ENCODE measurements around the gene SMIM11. TPM values are rescaled to one million over a fixed set of nuclear protein-coding genes. Genes with fewer than 3 reads are reported as not detected.
"Not testable (repeated sequence)": the region's sequence is repeated elsewhere in the genome, so short reads cannot be mapped to it uniquely, and the experiment has no call there.

SMIM11 gene
- total and polyA plus RNA-seq, 2 of the 8 experiments (the other 6 are each of a cell fraction or from before 2014, with no cell fraction given) = 1.0 to 3.2 TPM

DNA sequence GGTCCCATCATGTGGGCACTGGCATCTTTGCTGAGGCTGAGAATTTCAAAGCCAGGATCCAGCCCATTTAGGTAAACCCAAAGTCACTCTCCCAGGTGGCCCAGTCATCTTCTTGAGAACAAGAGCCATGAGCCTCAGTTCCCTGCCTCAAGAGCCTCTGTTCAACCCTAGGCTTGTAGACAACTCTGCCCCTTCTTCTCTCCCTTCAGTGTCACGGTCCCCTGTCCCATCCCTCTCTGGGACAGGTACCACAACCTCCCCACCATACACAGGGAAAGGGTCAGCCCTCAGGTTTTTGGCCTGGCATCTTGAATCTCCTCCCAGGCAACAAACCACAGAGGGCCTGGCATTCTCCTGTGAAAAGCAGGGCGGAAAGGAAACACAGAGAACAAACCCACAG is 30.4 kb downstream of the SMIM11 start:
- H4K8ac ChIP-seq (ENCODE audit: extremely low read depth, insufficient read depth, low read length); H3K4me1 ChIP-seq (replicated peaks in 1 of 4; ENCODE audit: control insufficient read depth in 3 of 4, insufficient read depth in 4 of 4, low read length in 3 of 4); H2BK120ac ChIP-seq (replicated peaks; ENCODE audit: low read depth, low read length); H3K79me2 ChIP-seq (ENCODE audit: control insufficient read depth in 1 of 2, insufficient read depth in 2 of 2, low read length in 2 of 2); H3K4me3 ChIP-seq (ENCODE audit: extremely low read depth in 1 of 4, insufficient read depth in 2 of 4, low read depth in 3 of 4, low read length in 4 of 4); H2AFZ ChIP-seq (ENCODE audit: low read length); H3K36me3 ChIP-seq (ENCODE audit: control insufficient read depth in 2 of 4, insufficient read depth in 4 of 4, low read length in 3 of 4); FAIRE-seq; H3K4ac ChIP-seq (replicated peaks; ENCODE audit: insufficient read length, low read depth, low read length); H3K56ac ChIP-seq (replicated peaks; ENCODE audit: insufficient read length, low read depth, low read length); H3K27ac ChIP-seq (ENCODE audit: low read depth, low read length); H3K23me2 ChIP-seq (ENCODE audit: low read depth, low read length); H3K79me1 ChIP-seq (ENCODE audit: low read depth, low read length); H2BK5ac ChIP-seq (ENCODE audit: low read depth, low read length); CTCF ChIA-PET (ENCODE audit: partially characterized antibody); H3K4me2 ChIP-seq (ENCODE audit: insufficient read depth in 1 of 2, low read depth in 2 of 2, low read length in 2 of 2); POLR2A ChIA-PET (ENCODE audit: partially characterized antibody); H3K18ac ChIP-seq (ENCODE audit: extremely low read depth, low read length); H2AK5ac ChIP-seq (ENCODE audit: low read depth, low read length); H3K27me3 ChIP-seq (replicated peaks in 1 of 4; ENCODE audit: control insufficient read depth in 3 of 4, extremely low read depth in 1 of 4, insufficient read depth in 3 of 4, low read length in 3 of 4); H4K20me1 ChIP-seq (replicated peaks in 1 of 2; ENCODE audit: control insufficient read depth in 1 of 2, insufficient read depth in 2 of 2, low read length in 2 of 2); H2BK12ac ChIP-seq (ENCODE audit: low read depth, low read length); H3K23ac ChIP-seq (ENCODE audit: insufficient read length); H2BK20ac ChIP-seq (ENCODE audit: low read length); H3K9me3 ChIP-seq (ENCODE audit: insufficient read depth in 2 of 2, low read depth in 1 of 2, low read length in 1 of 2); H4K91ac ChIP-seq (replicated peaks; ENCODE audit: insufficient read length, low read length); H3K9ac ChIP-seq (replicated peaks in 1 of 4; ENCODE audit: extremely low read depth in 1 of 4, low read depth in 3 of 4, low read length in 3 of 4); H4K5ac ChIP-seq (ENCODE audit: insufficient read length, low read depth, low read length); H3K14ac ChIP-seq (ENCODE audit: insufficient read length); H2BK15ac ChIP-seq (ENCODE audit: low read length); DNase-seq (ENCODE audit: low read depth in 1 of 2, low spot score in 2 of 2): not testable (repeated sequence)
- no CpG with 5 or more reads among the region's 2 CpGs for WGBS, 2 experiments (ENCODE audit: extremely low coverage in 1 of 2, insufficient coverage in 1 of 2, insufficient read length in 1 of 2, insufficient replicate concordance in 2 of 2, low coverage in 1 of 2, low lambda C conversion rate in 2 of 2, missing lambda C conversion rate in 1 of 2)

DNA sequence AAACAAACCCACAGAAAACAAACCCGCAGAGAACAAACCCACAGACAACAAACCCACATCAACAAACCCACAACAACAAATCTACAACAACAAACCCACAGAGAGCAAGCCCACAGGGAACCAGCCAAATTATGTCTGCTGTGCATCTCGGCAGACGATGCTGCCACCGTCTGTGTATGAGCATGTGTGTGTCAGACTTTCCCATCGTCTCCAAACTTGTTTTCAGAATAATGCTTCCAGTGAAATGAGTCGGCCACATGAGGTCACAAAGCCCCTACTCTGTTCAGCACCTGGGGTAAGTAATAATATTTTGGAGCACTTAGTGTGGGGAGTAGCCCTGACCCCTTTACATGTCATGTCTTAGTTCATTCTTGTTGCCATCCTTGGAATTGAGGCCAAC is 30.8 kb downstream of the SMIM11 start:
- H2BK12ac ChIP-seq (ENCODE audit: low read depth, low read length); POLR2A ChIA-PET (ENCODE audit: partially characterized antibody); H3K27ac ChIP-seq (ENCODE audit: low read depth, low read length); H3K9ac ChIP-seq (replicated peaks in 1 of 4; ENCODE audit: extremely low read depth in 1 of 4, low read depth in 3 of 4, low read length in 3 of 4); H3K14ac ChIP-seq (ENCODE audit: insufficient read length); H3K27me3 ChIP-seq (replicated peaks in 1 of 4; ENCODE audit: control insufficient read depth in 3 of 4, extremely low read depth in 1 of 4, insufficient read depth in 3 of 4, low read length in 3 of 4); DNase-seq (ENCODE audit: low read depth in 1 of 2, low spot score in 2 of 2); H4K8ac ChIP-seq (ENCODE audit: extremely low read depth, insufficient read depth, low read length); H4K5ac ChIP-seq (ENCODE audit: insufficient read length, low read depth, low read length); H3K4me2 ChIP-seq (ENCODE audit: insufficient read depth in 1 of 2, low read depth in 2 of 2, low read length in 2 of 2); H2AK5ac ChIP-seq (ENCODE audit: low read depth, low read length); H2BK5ac ChIP-seq (ENCODE audit: low read depth, low read length); H3K36me3 ChIP-seq (ENCODE audit: control insufficient read depth in 2 of 4, insufficient read depth in 4 of 4, low read length in 3 of 4); H3K23me2 ChIP-seq (ENCODE audit: low read depth, low read length); H3K4me1 ChIP-seq (replicated peaks in 1 of 4; ENCODE audit: control insufficient read depth in 3 of 4, insufficient read depth in 4 of 4, low read length in 3 of 4); H3K9me3 ChIP-seq (ENCODE audit: insufficient read depth in 2 of 2, low read depth in 1 of 2, low read length in 1 of 2); H3K79me1 ChIP-seq (ENCODE audit: low read depth, low read length); FAIRE-seq; H3K4me3 ChIP-seq (ENCODE audit: extremely low read depth in 1 of 4, insufficient read depth in 2 of 4, low read depth in 3 of 4, low read length in 4 of 4); H3K79me2 ChIP-seq (ENCODE audit: control insufficient read depth in 1 of 2, insufficient read depth in 2 of 2, low read length in 2 of 2); H2BK15ac ChIP-seq (ENCODE audit: low read length); H3K56ac ChIP-seq (replicated peaks; ENCODE audit: insufficient read length, low read depth, low read length); H3K23ac ChIP-seq (ENCODE audit: insufficient read length); CTCF ChIA-PET (ENCODE audit: partially characterized antibody); H2BK120ac ChIP-seq (replicated peaks; ENCODE audit: low read depth, low read length); H3K18ac ChIP-seq (ENCODE audit: extremely low read depth, low read length); H4K20me1 ChIP-seq (replicated peaks in 1 of 2; ENCODE audit: control insufficient read depth in 1 of 2, insufficient read depth in 2 of 2, low read length in 2 of 2); H2BK20ac ChIP-seq (ENCODE audit: low read length); H4K91ac ChIP-seq (replicated peaks; ENCODE audit: insufficient read length, low read length); H3K4ac ChIP-seq (replicated peaks; ENCODE audit: insufficient read length, low read depth, low read length); H2AFZ ChIP-seq (ENCODE audit: low read length): not testable (repeated sequence)
- no CpG with 5 or more reads among the region's 6 CpGs for WGBS, 2 experiments (ENCODE audit: extremely low coverage in 1 of 2, insufficient coverage in 1 of 2, insufficient read length in 1 of 2, insufficient replicate concordance in 2 of 2, low coverage in 1 of 2, low lambda C conversion rate in 2 of 2, missing lambda C conversion rate in 1 of 2)

Measured in H1 (cell line).